Neural cell (in vitro differentiated cells): ENCODE measurements around the gene ATP5F1C. TPM values are rescaled to one million over a fixed set of nuclear protein-coding genes. Genes with fewer than 3 reads are reported as not detected.

Source experiments
- H2AFZ ChIP-seq: fragments of 200-600, 300-800 bp; sonication (generic), shearing (Covaris generic); 2 replicates; pipeline ENCODE4 v1.6.0; 2014; ENCODE audit warnings: low read depth, mild to moderate bottlenecking, antibody characterized with exemption, low read length, moderate library complexity
- H3F3A ChIP-seq: fragments of 200-600 bp; shearing (Covaris generic); 2 replicates; pipeline ENCODE4 v1.6.1; 2016; ENCODE audit warnings: mild to moderate bottlenecking, moderate library complexity, mixed read lengths, antibody characterized with exemption, low read length; ENCODE audit not compliant: insufficient read depth, poor library complexity, severe bottlenecking
- H3K27ac ChIP-seq: fragments of 200-600, 300-800 bp; sonication (generic), shearing (Covaris generic); 2 replicates; pipeline ENCODE4 v1.5.1; 2014; ENCODE audit warnings: mild to moderate bottlenecking, low read length, moderate library complexity
- H3K27me3 ChIP-seq: fragments of 300-800, 200-600 bp; sonication (generic), shearing (Covaris generic); 2 replicates; pipeline ENCODE4 v1.6.0; 2014; ENCODE audit warnings: mild to moderate bottlenecking, low read depth, low read length, moderate library complexity; ENCODE audit not compliant: insufficient read depth
- H3K36me3 ChIP-seq: fragments of 300-800, 200-600 bp; sonication (generic), shearing (Covaris generic); 2 replicates; pipeline ENCODE4 v1.5.1; 2014; ENCODE audit warnings: mild to moderate bottlenecking, antibody characterized with exemption, low read length, moderate library complexity; ENCODE audit not compliant: insufficient read depth
- H3K4me2 ChIP-seq: fragments of 300-800, 200-600 bp; sonication (generic), shearing (Covaris generic); 2 replicates; pipeline ENCODE4 v1.6.0; 2014; ENCODE audit warnings: mild to moderate bottlenecking, low read length
- H3K4me3 ChIP-seq: fragments of 300-800, 200-600 bp; sonication (generic), shearing (Covaris generic); 2 replicates; pipeline ENCODE4 v1.5.1; 2014; ENCODE audit warnings: mild to moderate bottlenecking, low read length, moderate library complexity
- H3K79me2 ChIP-seq: fragments of 200-600 bp; shearing (Covaris generic); replicated peaks from 2 replicates; pipeline ENCODE4 v1.6.0; 2014; ENCODE audit warnings: mild to moderate bottlenecking, low read length, moderate library complexity; ENCODE audit not compliant: insufficient read depth
- H3K9ac ChIP-seq: fragments of 300-800, 200-600 bp; sonication (generic), shearing (Covaris generic); 2 replicates; pipeline ENCODE4 v1.6.1; 2016; ENCODE audit warnings: mild to moderate bottlenecking, low read length, mixed read lengths
- H3K9me2 ChIP-seq: fragments of 200-600 bp; shearing (Covaris generic); 2 replicates; pipeline ENCODE4 v1.6.1; 2016; ENCODE audit warnings: mild to moderate bottlenecking, low read length, mixed read lengths; ENCODE audit not compliant: insufficient read depth
- H3K9me3 ChIP-seq: fragments of 200-600, 300-800 bp; sonication (generic), shearing (Covaris generic); 2 replicates; pipeline ENCODE4 v1.6.1; 2016; ENCODE audit warnings: mild to moderate bottlenecking, mixed run types, low read length, moderate library complexity, mixed read lengths
- H4K20me1 ChIP-seq: fragments of 200-600 bp; shearing (Covaris generic); 2 replicates; pipeline ENCODE4 v1.6.1; 2016; ENCODE audit warnings: mild to moderate bottlenecking, mixed run types; ENCODE audit not compliant: insufficient read depth
- EP300 ChIP-seq: fragments of 450-650 bp; conservative IDR thresholded peaks from 2 replicates; pipeline ENCODE4 v1.6.1; 2014; ENCODE audit warnings: antibody characterized with exemption, mild to moderate bottlenecking, moderate library complexity; ENCODE audit not compliant: poor library complexity, severe bottlenecking
- EZH2 ChIP-seq: fragments of 200-600, 300-800 bp; shearing (Covaris generic), sonication (generic); IDR thresholded peaks from 2 replicates; pipeline ENCODE4 v1.6.1; 2014; ENCODE audit warnings: antibody characterized with exemption, low read length, borderline replicate concordance, mild to moderate bottlenecking; ENCODE audit not compliant: insufficient read depth, poor library complexity, severe bottlenecking
- MXI1 ChIP-seq: fragments of 450-650 bp; conservative IDR thresholded peaks from 2 replicates; pipeline ENCODE4 v1.6.1; 2014; ENCODE audit warnings: antibody characterized with exemption, mild to moderate bottlenecking; ENCODE audit not compliant: poor library complexity, severe bottlenecking
- POLR2AphosphoS5 ChIP-seq: IDR thresholded peaks from 2 replicates; pipeline ENCODE4 v1.6.1; 2012
- RAD21 ChIP-seq: fragments of 450-650 bp; conservative IDR thresholded peaks from 2 replicates; pipeline ENCODE4 v1.6.1; 2014; ENCODE audit warnings: antibody characterized with exemption, mild to moderate bottlenecking, moderate library complexity
- SMC3 ChIP-seq: fragments of 450-650 bp; conservative IDR thresholded peaks from 2 replicates; pipeline ENCODE4 v1.6.1; 2014; ENCODE audit warnings: antibody characterized with exemption, mild to moderate bottlenecking, moderate library complexity; ENCODE audit not compliant: poor library complexity
- TAF1 ChIP-seq: IDR thresholded peaks from 2 replicates; pipeline ENCODE4 v1.6.1; 2012; ENCODE audit warnings: low read depth
- polyA plus RNA-seq: library from polyadenylated mRNA; depleted of rRNA; stranded (reverse); fragments of >200 nt; gene quantifications from 2 replicates; pipeline ENCODE4 v1.2.3, GENCODE V29; 2014
- TF ChIP-seq, protein P1 (sequence below): fragments of 450-650 bp; IDR thresholded peaks from 2 replicates; pipeline ENCODE4 v1.5.1; 2014; ENCODE audit warnings: antibody characterized with exemption, mild to moderate bottlenecking, moderate library complexity; ENCODE audit not compliant: poor library complexity, severe bottlenecking
- TF ChIP-seq, protein P2 (sequence below): IDR thresholded peaks from 2 replicates; pipeline ENCODE4 v1.6.1; 2012; ENCODE audit warnings: borderline replicate concordance

The ATP5F1C gene
- polyA plus RNA-seq, 1 donor from 2014 or later, result 497 TPM

- Histone ChIP-seq H3F3A (no peaks in the 10 kb centered on the region), H3K9ac (no peak overlapping the region), H3K27me3 (no peaks in the 10 kb centered on the region), H3K9me3 (no peaks in the 10 kb centered on the region), H3K9me2 (no peaks in the 10 kb centered on the region), H3K27ac (no peak overlapping the region), H3K4me3 (no peak overlapping the region), H3K79me2 (peaks cover 5% of the 10 kb centered on the region), H3K36me3 (no peaks in the 10 kb centered on the region), H4K20me1 (no peaks in the 10 kb centered on the region), H3K4me2 (no peak overlapping the region), H2AFZ (no peak overlapping the region)
- TF ChIP-seq MXI1, result no peak
- TF ChIP-seq POLR2AphosphoS5, result no peak
- no peak for TF ChIP-seq EP300
- TF ChIP-seq, protein P1, sequence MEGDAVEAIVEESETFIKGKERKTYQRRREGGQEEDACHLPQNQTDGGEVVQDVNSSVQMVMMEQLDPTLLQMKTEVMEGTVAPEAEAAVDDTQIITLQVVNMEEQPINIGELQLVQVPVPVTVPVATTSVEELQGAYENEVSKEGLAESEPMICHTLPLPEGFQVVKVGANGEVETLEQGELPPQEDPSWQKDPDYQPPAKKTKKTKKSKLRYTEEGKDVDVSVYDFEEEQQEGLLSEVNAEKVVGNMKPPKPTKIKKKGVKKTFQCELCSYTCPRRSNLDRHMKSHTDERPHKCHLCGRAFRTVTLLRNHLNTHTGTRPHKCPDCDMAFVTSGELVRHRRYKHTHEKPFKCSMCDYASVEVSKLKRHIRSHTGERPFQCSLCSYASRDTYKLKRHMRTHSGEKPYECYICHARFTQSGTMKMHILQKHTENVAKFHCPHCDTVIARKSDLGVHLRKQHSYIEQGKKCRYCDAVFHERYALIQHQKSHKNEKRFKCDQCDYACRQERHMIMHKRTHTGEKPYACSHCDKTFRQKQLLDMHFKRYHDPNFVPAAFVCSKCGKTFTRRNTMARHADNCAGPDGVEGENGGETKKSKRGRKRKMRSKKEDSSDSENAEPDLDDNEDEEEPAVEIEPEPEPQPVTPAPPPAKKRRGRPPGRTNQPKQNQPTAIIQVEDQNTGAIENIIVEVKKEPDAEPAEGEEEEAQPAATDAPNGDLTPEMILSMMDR, result no peak
- no peak for TF ChIP-seq TAF1
- TF ChIP-seq, protein P2, sequence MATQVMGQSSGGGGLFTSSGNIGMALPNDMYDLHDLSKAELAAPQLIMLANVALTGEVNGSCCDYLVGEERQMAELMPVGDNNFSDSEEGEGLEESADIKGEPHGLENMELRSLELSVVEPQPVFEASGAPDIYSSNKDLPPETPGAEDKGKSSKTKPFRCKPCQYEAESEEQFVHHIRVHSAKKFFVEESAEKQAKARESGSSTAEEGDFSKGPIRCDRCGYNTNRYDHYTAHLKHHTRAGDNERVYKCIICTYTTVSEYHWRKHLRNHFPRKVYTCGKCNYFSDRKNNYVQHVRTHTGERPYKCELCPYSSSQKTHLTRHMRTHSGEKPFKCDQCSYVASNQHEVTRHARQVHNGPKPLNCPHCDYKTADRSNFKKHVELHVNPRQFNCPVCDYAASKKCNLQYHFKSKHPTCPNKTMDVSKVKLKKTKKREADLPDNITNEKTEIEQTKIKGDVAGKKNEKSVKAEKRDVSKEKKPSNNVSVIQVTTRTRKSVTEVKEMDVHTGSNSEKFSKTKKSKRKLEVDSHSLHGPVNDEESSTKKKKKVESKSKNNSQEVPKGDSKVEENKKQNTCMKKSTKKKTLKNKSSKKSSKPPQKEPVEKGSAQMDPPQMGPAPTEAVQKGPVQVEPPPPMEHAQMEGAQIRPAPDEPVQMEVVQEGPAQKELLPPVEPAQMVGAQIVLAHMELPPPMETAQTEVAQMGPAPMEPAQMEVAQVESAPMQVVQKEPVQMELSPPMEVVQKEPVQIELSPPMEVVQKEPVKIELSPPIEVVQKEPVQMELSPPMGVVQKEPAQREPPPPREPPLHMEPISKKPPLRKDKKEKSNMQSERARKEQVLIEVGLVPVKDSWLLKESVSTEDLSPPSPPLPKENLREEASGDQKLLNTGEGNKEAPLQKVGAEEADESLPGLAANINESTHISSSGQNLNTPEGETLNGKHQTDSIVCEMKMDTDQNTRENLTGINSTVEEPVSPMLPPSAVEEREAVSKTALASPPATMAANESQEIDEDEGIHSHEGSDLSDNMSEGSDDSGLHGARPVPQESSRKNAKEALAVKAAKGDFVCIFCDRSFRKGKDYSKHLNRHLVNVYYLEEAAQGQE, result no peak
- no peak for TF ChIP-seq SMC3
- no peak for TF ChIP-seq EZH2
- no peak for TF ChIP-seq RAD21
Measured at GRCh38 chr10:7829289-7829834, 41.4 kb downstream of the ATP5F1C start.

DNA sequence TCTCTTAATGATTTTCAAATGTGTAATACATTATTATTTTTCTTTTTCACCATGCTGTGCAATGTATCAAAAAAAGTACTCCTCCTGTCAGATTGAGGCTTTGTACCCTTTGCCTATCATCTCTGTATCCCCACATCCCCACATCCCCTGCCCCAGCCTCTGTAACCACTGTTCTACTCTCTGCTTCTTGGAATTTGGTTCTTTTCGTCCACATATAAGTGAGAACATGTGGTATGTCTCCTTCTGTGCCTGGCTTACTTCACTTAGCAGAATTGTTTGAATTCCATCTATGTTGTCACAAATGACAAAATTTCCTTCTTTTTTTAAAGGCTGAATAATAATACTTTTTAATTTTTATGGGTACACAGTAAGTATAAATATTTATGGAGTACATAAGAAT is 44.1 kb downstream of the ATP5F1C start:
- TF ChIP-seq TAF1 (no peak), EP300 (no peak), RAD21 (no peak), EZH2 (no peak)
- TF ChIP-seq, protein P1, result no peak
- H3K27me3 ChIP-seq, result no peaks in the 10 kb centered on the region
- H3K79me2 ChIP-seq, result peaks cover 3% of the 10 kb centered on the region
- H3K9ac ChIP-seq, result no peak overlapping the region
- no peaks in the 10 kb centered on the region for H3K9me3 ChIP-seq
- no peak overlapping the region for H3K4me3 ChIP-seq
- H3F3A ChIP-seq, result no peaks in the 10 kb centered on the region
- H3K4me2 ChIP-seq, result no peak overlapping the region
- H3K36me3 ChIP-seq, result no peaks in the 10 kb centered on the region
- H2AFZ ChIP-seq, result no peak overlapping the region
- H3K27ac ChIP-seq, result no peak overlapping the region
- H4K20me1 ChIP-seq, result no peaks in the 10 kb centered on the region
- no peaks in the 10 kb centered on the region for H3K9me2 ChIP-seq
